ENCODE measurements around the gene STUB1. TPM values are rescaled to one million over a fixed set of nuclear protein-coding genes. Genes with fewer than 3 reads are reported as not detected.

Gene STUB1
- total RNA-seq, 1 donor from 2014 or later: 99.3 TPM

DNA sequence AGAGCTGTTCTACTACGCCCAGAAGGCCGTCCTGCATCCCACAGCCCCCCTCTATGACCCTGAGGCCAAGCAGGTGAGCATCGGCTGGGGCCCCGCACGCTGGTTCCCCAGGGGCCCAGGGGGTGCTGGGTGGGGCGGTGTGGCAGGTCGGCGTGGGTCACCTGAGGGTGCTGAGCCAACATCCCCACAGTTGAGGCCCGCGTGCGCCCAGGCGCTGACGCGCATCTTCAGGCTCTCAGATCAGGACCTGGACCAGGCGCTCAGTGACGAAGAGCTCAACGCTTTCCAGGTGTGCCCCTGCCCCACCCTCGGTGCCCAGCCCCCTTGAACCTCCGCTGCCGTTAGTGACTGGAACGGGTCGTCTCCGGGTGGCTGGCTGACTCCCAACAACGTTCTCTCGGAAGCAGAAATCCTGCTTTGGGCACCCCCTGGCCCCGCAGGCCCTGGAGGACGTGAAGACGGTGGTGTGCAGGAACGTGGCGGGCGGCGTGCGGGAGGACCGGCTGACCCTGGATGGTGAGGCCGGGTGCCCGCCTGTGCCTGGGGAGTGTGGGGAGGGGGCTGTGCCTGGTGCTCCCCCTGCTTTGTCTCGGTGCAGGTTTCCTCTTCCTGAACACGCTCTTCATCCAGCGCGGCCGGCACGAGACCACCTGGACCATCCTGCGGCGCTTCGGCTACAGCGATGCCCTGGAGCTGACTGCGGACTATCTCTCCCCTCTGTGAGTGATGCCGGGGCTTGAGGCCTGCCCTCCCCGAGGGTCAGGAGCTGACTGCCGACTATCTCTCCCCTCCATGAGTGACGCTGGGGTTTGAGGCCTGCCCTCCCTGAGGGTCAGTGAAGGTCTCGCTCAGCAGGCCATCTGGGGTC, 9.5 kb upstream of the STUB1 start:
- TF ChIP-seq, protein P1, sequence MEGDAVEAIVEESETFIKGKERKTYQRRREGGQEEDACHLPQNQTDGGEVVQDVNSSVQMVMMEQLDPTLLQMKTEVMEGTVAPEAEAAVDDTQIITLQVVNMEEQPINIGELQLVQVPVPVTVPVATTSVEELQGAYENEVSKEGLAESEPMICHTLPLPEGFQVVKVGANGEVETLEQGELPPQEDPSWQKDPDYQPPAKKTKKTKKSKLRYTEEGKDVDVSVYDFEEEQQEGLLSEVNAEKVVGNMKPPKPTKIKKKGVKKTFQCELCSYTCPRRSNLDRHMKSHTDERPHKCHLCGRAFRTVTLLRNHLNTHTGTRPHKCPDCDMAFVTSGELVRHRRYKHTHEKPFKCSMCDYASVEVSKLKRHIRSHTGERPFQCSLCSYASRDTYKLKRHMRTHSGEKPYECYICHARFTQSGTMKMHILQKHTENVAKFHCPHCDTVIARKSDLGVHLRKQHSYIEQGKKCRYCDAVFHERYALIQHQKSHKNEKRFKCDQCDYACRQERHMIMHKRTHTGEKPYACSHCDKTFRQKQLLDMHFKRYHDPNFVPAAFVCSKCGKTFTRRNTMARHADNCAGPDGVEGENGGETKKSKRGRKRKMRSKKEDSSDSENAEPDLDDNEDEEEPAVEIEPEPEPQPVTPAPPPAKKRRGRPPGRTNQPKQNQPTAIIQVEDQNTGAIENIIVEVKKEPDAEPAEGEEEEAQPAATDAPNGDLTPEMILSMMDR (conservative IDR thresholded peaks at IDR 0.05): no peak
- peaks cover 8% of the 10 kb centered on the region for H3K27me3 Mint-ChIP-seq (ENCODE audit: low read depth)
- peaks cover 8% of the 10 kb centered on the region for H3K4me1 Mint-ChIP-seq
- H3K36me3 Mint-ChIP-seq (ENCODE audit: low read depth): no peaks in the 10 kb centered on the region
- H3K27ac Mint-ChIP-seq (ENCODE audit: unreplicated experiment): no peak overlapping the region
- peak overlapping the region; percentile 84 for H3K4me3 Mint-ChIP-seq
- no peaks in the 10 kb centered on the region for H3K9me3 Mint-ChIP-seq
- DNase-seq (ENCODE audit: low read depth, low spot score): no peak

DNA sequence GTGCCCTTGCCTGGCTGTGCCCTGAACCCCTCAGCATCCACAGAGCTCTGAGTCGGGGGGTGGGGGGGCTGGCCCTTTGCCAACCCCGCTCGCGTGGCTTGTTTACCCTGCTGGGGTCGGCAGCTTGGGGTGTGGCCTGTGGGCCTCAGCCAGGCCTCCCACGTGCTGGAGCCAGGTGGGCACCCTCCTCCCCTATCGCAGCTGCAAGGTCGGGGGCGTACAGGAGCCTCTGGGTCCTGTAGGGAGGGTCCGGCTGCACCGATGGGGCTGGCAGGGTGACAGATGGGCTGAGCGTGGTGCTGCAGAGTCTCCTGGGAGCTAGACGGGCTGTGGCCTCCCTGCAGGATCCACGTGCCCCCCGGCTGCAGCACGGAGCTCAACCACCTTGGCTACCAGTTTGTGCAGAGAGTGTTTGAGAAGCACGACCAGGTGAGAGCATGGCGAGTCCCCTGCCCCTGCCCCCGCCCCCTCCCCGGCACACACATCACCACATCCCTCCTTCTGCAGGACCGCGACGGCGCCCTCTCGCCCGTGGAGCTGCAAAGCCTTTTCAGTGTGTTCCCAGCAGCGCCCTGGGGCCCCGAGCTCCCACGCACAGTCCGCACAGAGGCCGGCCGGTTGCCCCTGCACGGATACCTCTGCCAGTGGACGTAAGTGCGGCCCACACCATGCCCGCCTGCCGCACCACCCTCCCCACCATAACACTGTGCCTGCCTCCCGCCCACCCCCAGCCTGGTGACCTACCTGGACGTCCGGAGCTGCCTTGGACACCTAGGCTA, 8.7 kb upstream of the STUB1 start:
- Mint-ChIP-seq H3K4me3 (no peak overlapping the region), H3K27ac (ENCODE audit: unreplicated experiment) (no peak overlapping the region), H3K9me3 (no peaks in the 10 kb centered on the region), H3K27me3 (ENCODE audit: low read depth) (peaks cover 9% of the 10 kb centered on the region), H3K4me1 (peaks cover 8% of the 10 kb centered on the region), H3K36me3 (ENCODE audit: low read depth) (no peaks in the 10 kb centered on the region)
- TF ChIP-seq, protein P1 (conservative IDR thresholded peaks at IDR 0.05): no peak
- no peak for DNase-seq (ENCODE audit: low read depth, low spot score)

DNA sequence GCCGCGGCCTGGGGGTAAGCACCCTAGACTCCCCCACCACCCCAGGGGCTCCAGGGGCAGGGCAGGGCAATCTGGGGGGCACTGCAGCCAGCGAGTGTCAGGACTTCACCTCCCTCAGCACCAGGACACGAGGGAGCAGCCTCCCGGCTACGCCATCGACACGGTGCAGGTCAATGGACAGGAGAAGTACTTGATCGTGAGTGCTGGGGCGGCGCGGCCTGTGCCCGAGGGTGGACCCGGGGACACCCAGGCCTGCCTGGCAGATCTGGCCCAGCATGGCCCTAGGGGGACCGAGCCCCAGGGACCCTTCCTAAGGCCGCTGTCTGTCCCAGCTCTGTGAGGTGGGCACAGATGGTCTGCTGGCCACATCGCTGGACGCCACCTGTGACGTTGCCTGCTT, 7.8 kb upstream of the STUB1 start:
- peaks cover 12% of the 10 kb centered on the region for H3K27me3 Mint-ChIP-seq (ENCODE audit: low read depth)
- H3K27ac Mint-ChIP-seq (ENCODE audit: unreplicated experiment): no peak overlapping the region
- TF ChIP-seq, protein P1 (conservative IDR thresholded peaks at IDR 0.05): no peak
- peaks cover 8% of the 10 kb centered on the region for H3K4me1 Mint-ChIP-seq
- no peak for DNase-seq (ENCODE audit: low read depth, low spot score)
- no peaks in the 10 kb centered on the region for H3K36me3 Mint-ChIP-seq (ENCODE audit: low read depth)
- H3K9me3 Mint-ChIP-seq: no peaks in the 10 kb centered on the region
- H3K4me3 Mint-ChIP-seq: peak overlapping the region; percentile 61

DNA sequence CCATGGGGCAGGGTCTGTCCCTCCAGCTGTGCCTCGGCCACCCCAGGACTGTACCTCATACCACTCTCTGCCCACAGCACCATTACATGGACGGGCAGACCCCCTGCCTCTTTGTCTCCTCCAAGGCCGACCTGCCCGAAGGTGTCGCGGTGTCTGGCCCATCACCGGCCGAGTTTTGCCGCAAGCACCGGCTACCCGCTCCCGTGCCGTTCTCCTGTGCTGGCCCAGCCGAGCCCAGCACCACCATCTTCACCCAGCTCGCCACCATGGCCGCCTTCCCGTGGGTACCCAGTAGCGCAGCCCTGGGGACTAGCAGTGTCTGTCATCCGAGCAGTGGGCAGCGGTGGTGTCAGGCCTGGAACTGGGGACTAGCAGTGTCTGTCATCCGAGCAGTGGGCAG, 7.4 kb upstream of the STUB1 start:
- no peak for DNase-seq (ENCODE audit: low read depth, low spot score)
- no peak overlapping the region for H3K27ac Mint-ChIP-seq (ENCODE audit: unreplicated experiment)
- TF ChIP-seq, protein P1 (conservative IDR thresholded peaks at IDR 0.05): no peak
- H3K9me3 Mint-ChIP-seq: no peaks in the 10 kb centered on the region
- peaks cover 12% of the 10 kb centered on the region for H3K27me3 Mint-ChIP-seq (ENCODE audit: low read depth)
- no peaks in the 10 kb centered on the region for H3K36me3 Mint-ChIP-seq (ENCODE audit: low read depth)
- peak overlapping the region; percentile 61 for H3K4me3 Mint-ChIP-seq
- H3K4me1 Mint-ChIP-seq: peaks cover 4% of the 10 kb centered on the region

DNA sequence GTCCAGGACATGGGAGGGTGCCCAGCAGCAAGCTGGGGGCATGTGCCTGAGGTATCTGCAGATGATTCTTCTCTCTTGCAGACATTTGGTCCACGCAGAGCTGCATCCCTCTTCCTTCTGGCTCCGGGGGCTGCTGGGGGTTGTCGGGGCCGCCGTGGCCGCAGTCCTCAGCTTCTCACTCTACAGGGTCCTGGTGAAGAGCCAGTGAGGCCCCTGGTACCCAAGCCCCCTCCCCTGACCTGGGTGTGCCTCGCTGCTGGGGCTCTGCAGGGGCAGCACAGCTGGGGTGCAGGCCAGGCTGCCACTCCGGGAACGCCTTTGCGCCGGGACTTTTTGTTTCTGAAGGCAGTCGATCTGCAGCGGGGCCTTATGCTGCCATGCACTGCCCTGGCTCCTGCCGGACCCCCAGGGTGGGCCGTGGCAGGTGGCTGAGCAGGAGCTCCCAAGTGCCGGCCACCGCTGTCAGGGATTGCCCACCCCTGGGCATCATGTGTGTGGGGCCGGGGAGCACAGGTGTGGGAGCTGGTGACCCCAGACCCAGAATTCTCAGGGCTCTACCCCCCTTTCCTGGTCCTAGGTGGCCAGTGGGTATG, 6.7 kb upstream of the STUB1 start:
- no peaks in the 10 kb centered on the region for H3K9me3 Mint-ChIP-seq
- H3K4me3 Mint-ChIP-seq: no peak overlapping the region
- H3K27ac Mint-ChIP-seq (ENCODE audit: unreplicated experiment): no peak overlapping the region
- DNase-seq (ENCODE audit: low read depth, low spot score): no peak
- H3K27me3 Mint-ChIP-seq (ENCODE audit: low read depth): peaks cover 12% of the 10 kb centered on the region
- H3K36me3 Mint-ChIP-seq (ENCODE audit: low read depth): no peaks in the 10 kb centered on the region
- peaks cover 4% of the 10 kb centered on the region for H3K4me1 Mint-ChIP-seq
- TF ChIP-seq, protein P1 (conservative IDR thresholded peaks at IDR 0.05): no peak

Data from neural crest cell (in vitro differentiated cells).